ENCODE results near the gene RAI14.

Gene RAI14

GRCh38 chr5:34648039-34648839 is 7.9 kb upstream of the RAI14 start:
- no peak for TF ChIP-seq CTCF (IDR thresholded peaks at IDR 0.05; ENCODE audit: borderline replicate concordance, insufficient read depth, low read depth, low read length)
- no peak overlapping the region for H3K4me3 ChIP-seq (ENCODE audit: low read depth, low read length)

GRCh38 chr5:34648840-34649158 is 7.3 kb upstream of the RAI14 start:
- TF ChIP-seq CTCF (IDR thresholded peaks at IDR 0.05; ENCODE audit: borderline replicate concordance, insufficient read depth, low read depth, low read length), result no peak
- no peak overlapping the region for H3K4me3 ChIP-seq (ENCODE audit: low read depth, low read length)

GRCh38 chr5:34651791-34652190 is 4.3 kb upstream of the RAI14 start:
- no peak overlapping the region for H3K4me3 ChIP-seq (ENCODE audit: low read depth, low read length)
- TF ChIP-seq CTCF (IDR thresholded peaks at IDR 0.05; ENCODE audit: borderline replicate concordance, insufficient read depth, low read depth, low read length), result no peak

GRCh38 chr5:34652466-34652865 is 3.7 kb upstream of the RAI14 start:
- TF ChIP-seq CTCF (IDR thresholded peaks at IDR 0.05; ENCODE audit: borderline replicate concordance, insufficient read depth, low read depth, low read length), result no peak
- no peak overlapping the region for H3K4me3 ChIP-seq (ENCODE audit: low read depth, low read length)

- no peak for TF ChIP-seq CTCF (IDR thresholded peaks at IDR 0.05; ENCODE audit: borderline replicate concordance, insufficient read depth, low read depth, low read length)
- H3K4me3 ChIP-seq (ENCODE audit: low read depth, low read length), result no peak overlapping the region
Measured at GRCh38 chr5:34652914-34653313, 3.2 kb upstream of the RAI14 start.

GRCh38 chr5:34653708-34654107 is 2.4 kb upstream of the RAI14 start:
- TF ChIP-seq CTCF (IDR thresholded peaks at IDR 0.05; ENCODE audit: borderline replicate concordance, insufficient read depth, low read depth, low read length), result no peak
- no peak overlapping the region for H3K4me3 ChIP-seq (ENCODE audit: low read depth, low read length)

GRCh38 chr5:34655354-34655991 is 655 bp upstream of the RAI14 start:
- no peak for TF ChIP-seq CTCF (IDR thresholded peaks at IDR 0.05; ENCODE audit: borderline replicate concordance, insufficient read depth, low read depth, low read length)
- peak overlapping the region; percentile 90 for H3K4me3 ChIP-seq (ENCODE audit: low read depth, low read length)

Data from GM12875 (cell line).